ENCODE results near the gene OPN3. TPM values are rescaled to one million over a fixed set of nuclear protein-coding genes. Genes with fewer than 3 reads are reported as not detected.
A peak's percentile ranks its signal among the peaks of the same experiment; 100 is the strongest.

Gene OPN3
- polyA plus RNA-seq, 1 donor (not counting 4 experiments of a cell fraction or from before 2014, with no cell fraction given) = 48.4 TPM

DNA sequence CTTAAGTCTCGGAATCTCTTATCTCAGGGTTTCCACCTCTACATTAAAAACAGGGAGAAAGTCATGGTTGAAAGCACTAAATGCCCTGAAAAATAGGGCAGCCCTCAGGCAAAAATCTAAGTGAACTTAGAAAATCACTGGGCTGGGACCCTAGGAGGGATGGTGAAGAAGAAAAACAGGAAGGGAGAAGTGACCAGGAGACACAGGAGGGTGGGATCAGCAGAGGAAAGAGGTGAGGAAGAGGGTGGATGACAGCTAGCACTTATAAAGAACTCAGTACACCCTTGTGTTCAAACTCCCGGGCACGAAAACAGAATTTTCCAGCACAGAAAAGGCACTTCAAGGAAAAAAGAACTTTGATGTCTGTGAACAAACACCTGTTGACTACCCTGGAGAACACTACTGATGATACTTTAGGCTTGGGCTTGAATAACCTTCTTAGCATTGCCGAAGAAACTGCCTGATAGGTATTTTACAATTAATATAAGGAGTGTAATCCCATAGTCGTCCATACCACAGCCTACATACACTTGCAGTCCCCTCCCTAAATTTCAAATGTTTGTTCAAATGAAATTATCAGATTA lies 2.0 kb downstream of the OPN3 start:
- FAIRE-seq = no peak

DNA sequence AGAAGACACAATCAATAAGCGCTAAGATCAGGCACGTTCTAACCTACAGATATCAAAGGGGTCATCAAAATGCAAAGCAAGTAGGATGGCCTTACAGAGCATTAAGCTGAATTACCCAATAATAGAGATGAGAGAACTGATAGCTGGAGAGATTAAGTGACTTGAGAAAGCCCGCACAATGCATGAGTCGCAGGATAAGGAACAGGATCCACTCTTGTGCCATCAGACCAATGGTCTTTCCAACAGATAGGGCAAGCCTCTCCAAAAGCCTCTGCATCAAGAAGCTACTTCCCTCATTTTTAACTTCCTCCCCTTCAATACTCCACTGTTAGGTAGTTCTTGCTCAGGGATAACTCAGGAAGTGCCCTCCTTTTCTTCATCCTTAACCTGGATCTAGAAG lies 2.6 kb downstream of the OPN3 start:
- dilution Hi-C loops (cut with MboI; ENCODE audit: extremely low pct_ligation_motif_present, low sequenced_read_pairs) = no loop called here
- Histone ChIP-seq H3K9me3 (ENCODE audit: control insufficient read depth, low read depth, low read length) (no peaks in the 10 kb centered on the region), H3K9ac (ENCODE audit: control insufficient read depth, extremely low read depth, insufficient read depth, low read length) (no peak overlapping the region), H3K9me1 (ENCODE audit: control insufficient read depth, extremely low read depth, insufficient read depth, low read length) (no peaks in the 10 kb centered on the region), H3K79me2 (ENCODE audit: control insufficient read depth, insufficient read depth, low read length) (peaks cover 59% of the 10 kb centered on the region), H3K4me3 (ENCODE audit: control insufficient read depth in 2 of 3, extremely low read depth in 1 of 3, insufficient read depth in 2 of 3, low read depth in 1 of 3, low read length in 3 of 3) (peak overlapping the region; percentile 63 to 86 (median 68)), H3K27me3 (ENCODE audit: control insufficient read depth, extremely low read depth, insufficient read depth, low read length) (no peaks in the 10 kb centered on the region), H3K36me3 (ENCODE audit: control insufficient read depth in 2 of 2, extremely low read depth in 1 of 2, insufficient read depth in 2 of 2, low read length in 2 of 2) (peaks cover 1 to 15% of the 10 kb centered on the region in 2 experiments), H3K4me2 (ENCODE audit: control insufficient read depth, extremely low read depth, insufficient read depth, low read depth, low read length) (peak overlapping the region; percentile 86), H3K27ac (ENCODE audit: control insufficient read depth, insufficient read depth, low read length) (no peak overlapping the region), H4K20me1 (ENCODE audit: control insufficient read depth, extremely low read depth, insufficient read depth, low read length) (no peaks in the 10 kb centered on the region), H3K4me1 (ENCODE audit: control insufficient read depth, extremely low read depth, insufficient read depth, low read length) (peaks cover 25% of the 10 kb centered on the region), H2AFZ (ENCODE audit: control insufficient read depth, low read length) (no peak overlapping the region)
- no peak for DNase-seq (ENCODE audit: low read depth, low spot score)
- no peak for TF ChIP-seq EZH2 (IDR thresholded peaks at IDR 0.05; ENCODE audit: low read length)
- TF ChIP-seq, protein P1, sequence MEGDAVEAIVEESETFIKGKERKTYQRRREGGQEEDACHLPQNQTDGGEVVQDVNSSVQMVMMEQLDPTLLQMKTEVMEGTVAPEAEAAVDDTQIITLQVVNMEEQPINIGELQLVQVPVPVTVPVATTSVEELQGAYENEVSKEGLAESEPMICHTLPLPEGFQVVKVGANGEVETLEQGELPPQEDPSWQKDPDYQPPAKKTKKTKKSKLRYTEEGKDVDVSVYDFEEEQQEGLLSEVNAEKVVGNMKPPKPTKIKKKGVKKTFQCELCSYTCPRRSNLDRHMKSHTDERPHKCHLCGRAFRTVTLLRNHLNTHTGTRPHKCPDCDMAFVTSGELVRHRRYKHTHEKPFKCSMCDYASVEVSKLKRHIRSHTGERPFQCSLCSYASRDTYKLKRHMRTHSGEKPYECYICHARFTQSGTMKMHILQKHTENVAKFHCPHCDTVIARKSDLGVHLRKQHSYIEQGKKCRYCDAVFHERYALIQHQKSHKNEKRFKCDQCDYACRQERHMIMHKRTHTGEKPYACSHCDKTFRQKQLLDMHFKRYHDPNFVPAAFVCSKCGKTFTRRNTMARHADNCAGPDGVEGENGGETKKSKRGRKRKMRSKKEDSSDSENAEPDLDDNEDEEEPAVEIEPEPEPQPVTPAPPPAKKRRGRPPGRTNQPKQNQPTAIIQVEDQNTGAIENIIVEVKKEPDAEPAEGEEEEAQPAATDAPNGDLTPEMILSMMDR (optimal IDR thresholded peaks at IDR 0.05 in 1 of 3, IDR thresholded peaks at IDR 0.05 in 1 of 3, conservative IDR thresholded peaks at IDR 0.05 in 1 of 3; ENCODE audit: extremely low read depth in 1 of 3, insufficient read depth in 2 of 3, low read length in 3 of 3) = no peak
- no peak for FAIRE-seq

More for the DNA sequence above, 2.0 kb downstream of the OPN3 start:
- H3K79me2 ChIP-seq (ENCODE audit: control insufficient read depth, insufficient read depth, low read length) = peaks cover 59% of the 10 kb centered on the region
- dilution Hi-C loops (cut with MboI; ENCODE audit: extremely low pct_ligation_motif_present, low sequenced_read_pairs) = no loop called here
- H3K9me3 ChIP-seq (ENCODE audit: control insufficient read depth, low read depth, low read length) = no peaks in the 10 kb centered on the region
- H3K9ac ChIP-seq (ENCODE audit: control insufficient read depth, extremely low read depth, insufficient read depth, low read length) = peak overlapping the region; percentile 49
- H3K9me1 ChIP-seq (ENCODE audit: control insufficient read depth, extremely low read depth, insufficient read depth, low read length) = no peaks in the 10 kb centered on the region
- no peaks in the 10 kb centered on the region for H3K27me3 ChIP-seq (ENCODE audit: control insufficient read depth, extremely low read depth, insufficient read depth, low read length)
- H3K27ac ChIP-seq (ENCODE audit: control insufficient read depth, insufficient read depth, low read length) = peak overlapping the region; percentile 27
- peak overlapping the region; percentile 63 to 86 (median 68) for H3K4me3 ChIP-seq (ENCODE audit: control insufficient read depth in 2 of 3, extremely low read depth in 1 of 3, insufficient read depth in 2 of 3, low read depth in 1 of 3, low read length in 3 of 3)
- DNase-seq (ENCODE audit: low read depth, low spot score) = no peak
- H4K20me1 ChIP-seq (ENCODE audit: control insufficient read depth, extremely low read depth, insufficient read depth, low read length) = no peaks in the 10 kb centered on the region
- H3K4me1 ChIP-seq (ENCODE audit: control insufficient read depth, extremely low read depth, insufficient read depth, low read length) = peaks cover 25% of the 10 kb centered on the region
- TF ChIP-seq, protein P1 (optimal IDR thresholded peaks at IDR 0.05 in 1 of 3, IDR thresholded peaks at IDR 0.05 in 1 of 3, conservative IDR thresholded peaks at IDR 0.05 in 1 of 3; ENCODE audit: extremely low read depth in 1 of 3, insufficient read depth in 2 of 3, low read length in 3 of 3) = no peak
- no peak for TF ChIP-seq EZH2 (IDR thresholded peaks at IDR 0.05; ENCODE audit: low read length)
- H3K36me3 ChIP-seq (ENCODE audit: control insufficient read depth in 2 of 2, extremely low read depth in 1 of 2, insufficient read depth in 2 of 2, low read length in 2 of 2) = peaks cover 1 to 15% of the 10 kb centered on the region in 2 experiments
- peak overlapping the region; percentile 86 for H3K4me2 ChIP-seq (ENCODE audit: control insufficient read depth, extremely low read depth, insufficient read depth, low read depth, low read length)
- H2AFZ ChIP-seq (ENCODE audit: control insufficient read depth, low read length) = no peak overlapping the region

Measured in keratinocyte (primary cell).